Hepatocyte (in vitro differentiated cells): Measurements from ENCODE around the gene PRPH. TPM values are rescaled to one million over a fixed set of nuclear protein-coding genes. Genes with fewer than 3 reads are reported as not detected.

Experiments
- DNase-seq: peaks from one replicate; pipeline ENCODE4 v3.0.0-alpha.2; 2016; ENCODE audit warnings: low spot score
- H2AFZ ChIP-seq: fragments of 200-600 bp; sonication (generic); 2 replicates; pipeline ENCODE4 v1.6.0; 2016; ENCODE audit warnings: antibody characterized with exemption, mild to moderate bottlenecking
- H3K27ac ChIP-seq: fragments of 200-600 bp; sonication (generic); 2 replicates; pipeline ENCODE4 v1.5.1; 2016; ENCODE audit warnings: mild to moderate bottlenecking
- H3K27me3 ChIP-seq: fragments of 200-600 bp; sonication (generic); 2 replicates; pipeline ENCODE4 v1.6.1; 2016
- H3K36me3 ChIP-seq: fragments of 200-600 bp; sonication (generic); replicated peaks from 2 replicates; pipeline ENCODE4 v1.5.1; 2016; ENCODE audit warnings: low read depth; ENCODE audit not compliant: insufficient read depth
- H3K4me1 ChIP-seq: fragments of 200-600 bp; sonication (generic); 2 replicates; pipeline ENCODE4 v1.5.1; 2016; ENCODE audit warnings: mild to moderate bottlenecking, moderate library complexity; ENCODE audit not compliant: insufficient read depth
- H3K4me2 ChIP-seq: fragments of 200-600 bp; sonication (generic); 2 replicates; pipeline ENCODE4 v1.6.0; 2016
- H3K4me3 ChIP-seq: fragments of 200-600 bp; sonication (generic); 2 replicates; pipeline ENCODE4 v1.5.1; 2016; ENCODE audit warnings: mild to moderate bottlenecking
- H3K79me2 ChIP-seq: fragments of 200-600 bp; sonication (generic); 2 replicates; pipeline ENCODE4 v1.6.0; 2017; ENCODE audit warnings: mild to moderate bottlenecking
- H3K9me2 ChIP-seq: fragments of 200-600 bp; sonication (generic); replicated peaks from 2 replicates; pipeline ENCODE4 v1.6.0; 2017; ENCODE audit warnings: mild to moderate bottlenecking; ENCODE audit not compliant: insufficient read depth
- H3K9me3 ChIP-seq: fragments of 200-600 bp; sonication (generic); 2 replicates; pipeline ENCODE4 v1.5.1; 2016; ENCODE audit warnings: low read depth, mild to moderate bottlenecking
- H4K20me1 ChIP-seq: fragments of 200-600 bp; sonication (generic); 2 replicates; pipeline ENCODE4 v1.6.0; 2016; ENCODE audit warnings: mild to moderate bottlenecking; ENCODE audit not compliant: insufficient read depth, poor library complexity, severe bottlenecking
- CTCF ChIP-seq: fragments of 200-600 bp; sonication (generic); IDR thresholded peaks from 2 replicates; pipeline ENCODE4 v1.5.1; 2016; ENCODE audit warnings: antibody characterized with exemption, mild to moderate bottlenecking; ENCODE audit not compliant: poor library complexity
- EZH2 ChIP-seq: fragments of 200-600 bp; sonication (generic); IDR thresholded peaks from 2 replicates; pipeline ENCODE4 v1.6.1; 2016; ENCODE audit warnings: antibody characterized with exemption, mild to moderate bottlenecking, borderline replicate concordance
- EZH2phosphoT487 ChIP-seq: fragments of 200-600 bp; sonication (generic); IDR thresholded peaks from one replicate; pipeline ENCODE4 v1.6.1; 2018; ENCODE audit warnings: antibody characterized with exemption, mild to moderate bottlenecking, low read depth, moderate library complexity; ENCODE audit not compliant: unreplicated experiment, severe bottlenecking
- WGBS: methylation state at CpG from one replicate; pipeline ENCODE4 v1.1.6; 2016; ENCODE audit warnings: low lambda C conversion rate; ENCODE audit errors: missing lambda C conversion rate; 5-methylcytosine and 5-hydroxymethylcytosine counted together
- polyA plus RNA-seq: library from polyadenylated mRNA; unstranded; fragments of >200 nt; fragmentation: Nextera tagmentation; extraction: Ambion mirVana; gene quantifications from 2 replicates; pipeline ENCODE4 v1.2.1, GENCODE V29; 2016
- total RNA-seq: library from RNA; depleted of rRNA; stranded (reverse); fragments of >200 nt; gene quantifications from 2 replicates; pipeline ENCODE4 v1.2.3, GENCODE V29; 2014

The PRPH gene
- total and polyA plus RNA-seq, 2 experiments from 2014 or later, result 0.70 to 1.7 TPM

DNA sequence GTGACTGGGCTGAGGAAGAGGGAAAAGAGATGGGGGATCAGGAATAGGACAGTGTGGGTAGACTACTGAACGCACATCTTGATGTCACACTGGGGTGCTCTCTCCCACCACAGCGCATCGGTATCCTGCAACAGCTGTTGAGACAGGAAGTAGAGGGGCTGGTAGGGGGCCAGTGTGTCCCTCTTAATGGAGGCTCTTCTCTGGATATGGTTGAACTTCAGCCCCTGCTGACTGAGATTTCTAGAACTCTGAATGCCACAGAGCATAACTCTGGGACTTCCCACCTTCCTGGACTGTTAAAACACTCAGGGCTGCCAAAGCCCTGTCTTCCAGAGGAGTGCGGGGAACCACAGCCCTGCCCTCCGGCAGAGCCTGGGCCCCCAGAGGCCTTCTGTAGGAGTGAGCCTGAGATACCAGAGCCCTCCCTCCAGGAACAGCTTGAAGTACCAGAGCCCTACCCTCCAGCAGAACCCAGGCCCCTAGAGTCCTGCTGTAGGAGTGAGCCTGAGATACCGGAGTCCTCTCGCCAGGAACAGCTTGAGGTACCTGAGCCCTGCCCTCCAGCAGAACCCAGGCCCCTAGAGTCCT lies 35.2 kb downstream of the PRPH start:
- no peak overlapping the region for H3K27ac ChIP-seq
- H3K4me3 ChIP-seq, result no peak overlapping the region
- H3K4me1 ChIP-seq, result peaks cover 11% of the 10 kb centered on the region
- no peaks in the 10 kb centered on the region for H3K9me3 ChIP-seq
- no peaks in the 10 kb centered on the region for H3K79me2 ChIP-seq
- no peak for DNase-seq
- no peaks in the 10 kb centered on the region for H3K36me3 ChIP-seq
- WGBS, result 97% methylated on average over 7 of the region's 7 CpGs
- no peaks in the 10 kb centered on the region for H4K20me1 ChIP-seq
- TF ChIP-seq CTCF (no peak), EZH2phosphoT487 (no peak), EZH2 (no peak)
- peaks cover 8% of the 10 kb centered on the region for H3K27me3 ChIP-seq
- H3K9me2 ChIP-seq, result no peaks in the 10 kb centered on the region
- no peak overlapping the region for H3K4me2 ChIP-seq
- H2AFZ ChIP-seq, result no peak overlapping the region

DNA sequence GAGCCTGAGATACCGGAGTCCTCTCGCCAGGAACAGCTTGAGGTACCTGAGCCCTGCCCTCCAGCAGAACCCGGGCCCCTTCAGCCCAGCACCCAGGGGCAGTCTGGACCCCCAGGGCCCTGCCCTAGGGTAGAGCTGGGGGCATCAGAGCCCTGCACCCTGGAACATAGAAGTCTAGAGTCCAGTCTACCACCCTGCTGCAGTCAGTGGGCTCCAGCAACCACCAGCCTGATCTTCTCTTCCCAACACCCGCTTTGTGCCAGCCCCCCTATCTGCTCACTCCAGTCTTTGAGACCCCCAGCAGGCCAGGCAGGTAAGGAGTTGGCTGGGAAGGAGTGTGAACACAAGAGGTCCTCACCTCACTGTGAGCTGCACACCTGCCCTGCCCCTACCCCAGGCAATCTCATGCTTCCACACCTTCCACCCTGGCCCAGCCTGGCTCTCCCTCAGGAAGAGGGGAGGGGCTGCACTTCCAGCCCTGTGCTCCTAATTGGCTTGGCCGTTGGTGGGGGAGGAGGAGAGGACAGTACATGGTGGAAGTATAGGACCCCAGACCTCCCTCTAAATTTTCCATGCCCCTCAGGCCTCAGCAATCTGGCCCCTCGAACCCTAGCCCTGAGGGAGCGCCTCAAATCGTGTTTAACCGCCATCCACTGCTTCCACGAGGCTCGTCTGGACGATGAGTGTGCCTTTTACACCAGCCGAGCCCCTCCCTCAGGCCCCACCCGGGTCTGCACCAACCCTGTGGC lies 35.9 kb downstream of the PRPH start:
- Histone ChIP-seq H2AFZ (no peak overlapping the region), H3K36me3 (no peaks in the 10 kb centered on the region), H3K9me3 (no peaks in the 10 kb centered on the region), H3K27me3 (peaks cover 15% of the 10 kb centered on the region), H3K9me2 (no peaks in the 10 kb centered on the region), H3K4me2 (no peak overlapping the region), H3K27ac (no peak overlapping the region), H4K20me1 (no peaks in the 10 kb centered on the region), H3K4me3 (no peak overlapping the region), H3K4me1 (peaks cover 11% of the 10 kb centered on the region), H3K79me2 (no peaks in the 10 kb centered on the region)
- peak; percentile 4 for DNase-seq
- 89% methylated on average over 14 of the region's 14 CpGs for WGBS
- no peak for TF ChIP-seq CTCF
- TF ChIP-seq EZH2phosphoT487, result no peak
- TF ChIP-seq EZH2, result no peak

- H3K79me2 ChIP-seq, result no peaks in the 10 kb centered on the region
- H2AFZ ChIP-seq, result no peak overlapping the region
- H3K27ac ChIP-seq, result no peak overlapping the region
- H3K4me3 ChIP-seq, result no peak overlapping the region
- WGBS, result 49% methylated on average over 11 of the region's 11 CpGs
- H4K20me1 ChIP-seq, result no peaks in the 10 kb centered on the region
- H3K4me2 ChIP-seq, result peak overlapping the region; percentile 43
- H3K9me2 ChIP-seq, result no peaks in the 10 kb centered on the region
- no peaks in the 10 kb centered on the region for H3K9me3 ChIP-seq
- H3K36me3 ChIP-seq, result no peaks in the 10 kb centered on the region
- H3K27me3 ChIP-seq, result peaks cover 23% of the 10 kb centered on the region
- TF ChIP-seq CTCF (peak; percentile 86), EZH2 (no peak), EZH2phosphoT487 (no peak)
- peak; percentile 88 for DNase-seq
- peaks cover 11% of the 10 kb centered on the region for H3K4me1 ChIP-seq
These were observed 36.7 kb downstream of the PRPH start for GRCh38 chr12:49331380-49332222.
